IMR-90 (cell line): ENCODE data around the gene OVCH1. TPM values are rescaled to one million over a fixed set of nuclear protein-coding genes. Genes with fewer than 3 reads are reported as not detected.

Source experiments
- ATAC-seq: fragments of 200-7000 bp; cut with Tn5 transposase; 2 replicates; pipeline ENCODE4 v1.9.1; 2020; ENCODE audit warnings: low read depth, mild to moderate bottlenecking, moderate library complexity
- BruUV-seq: library from RNA; stranded (reverse); fragments of 400-500 nt; replicated peaks from 2 replicates; lab custom pipeline; 2021; lab: Mats Ljungman, UMichigan
- CTCF ChIA-PET: fragments of 300-600 bp; formaldehyde crosslinking; extraction: SDS; loops from one replicate; lab custom pipeline; 2021; ENCODE audit warnings: antibody characterized with exemption; lab: Yijun Ruan, JAX
- POLR2A ChIA-PET: fragments of 300-600 bp; sonication (Branson Sonifier 250); formaldehyde crosslinking; loops from one replicate; lab custom pipeline; 2022; ENCODE audit warnings: antibody characterized with exemption; ENCODE audit not compliant: unreplicated experiment; lab: Charles Lee
- DNase-seq: peaks from one replicate; pipeline ENCODE4 v3.0.0; 2013
- H2AFZ ChIP-seq: replicated peaks from 2 replicates; pipeline ENCODE3; 2013; ENCODE audit warnings: low read length, mild to moderate bottlenecking; ENCODE audit not compliant: poor library complexity
- H2AK5ac ChIP-seq: 2 replicates; pipeline ENCODE4 v1.6.1; 2013; ENCODE audit warnings: low read depth, low read length, inconsistent platforms
- H2AK9ac ChIP-seq: replicated peaks from 2 replicates; pipeline ENCODE3; 2013; ENCODE audit warnings: mild to moderate bottlenecking, low read depth, low read length, moderate library complexity; ENCODE audit not compliant: poor library complexity
- H2BK120ac ChIP-seq: 2 replicates; pipeline ENCODE4 v1.6.1; 2013; ENCODE audit warnings: low read depth, low read length, inconsistent platforms
- H2BK15ac ChIP-seq: 3 replicates; pipeline ENCODE4 v1.6.1; 2013; ENCODE audit warnings: low read depth, low read length, inconsistent platforms
- H2BK20ac ChIP-seq: 2 replicates; pipeline ENCODE4 v1.6.1; 2013; ENCODE audit warnings: low read depth, mild to moderate bottlenecking, inconsistent platforms, low read length, moderate library complexity
- H2BK5ac ChIP-seq: 2 replicates; pipeline ENCODE4 v1.6.1; 2013; ENCODE audit warnings: mild to moderate bottlenecking, low read depth, low read length, inconsistent platforms; ENCODE audit not compliant: poor library complexity, severe bottlenecking
- H3K14ac ChIP-seq: replicated peaks from 2 replicates; pipeline ENCODE4 v1.6.1; 2013; ENCODE audit warnings: low read depth, low read length, inconsistent platforms
- H3K18ac ChIP-seq: 2 replicates; pipeline ENCODE4 v1.6.1; 2013; ENCODE audit warnings: low read depth, low read length, control low read depth
- H3K23ac ChIP-seq: 2 replicates; pipeline ENCODE4 v1.6.1; 2013; ENCODE audit warnings: low read depth, low read length, inconsistent platforms
- H3K27ac ChIP-seq: 2 replicates; pipeline ENCODE4 v1.5.1; 2013; ENCODE audit warnings: mild to moderate bottlenecking, control low read depth, low read length; ENCODE audit not compliant: insufficient read depth
- H3K27me3 ChIP-seq: 2 replicates; pipeline ENCODE4 v1.6.1; 2013; ENCODE audit warnings: low read length; ENCODE audit not compliant: control insufficient read depth, insufficient read depth
- H3K36me3 ChIP-seq: 2 replicates; pipeline ENCODE4 v1.6.1; 2013; ENCODE audit warnings: low read length, mixed read lengths; ENCODE audit not compliant: control insufficient read depth, insufficient read depth
- H3K4ac ChIP-seq: 2 replicates; pipeline ENCODE4 v1.6.1; 2013; ENCODE audit warnings: low read depth, low read length, inconsistent platforms
- H3K4me1 ChIP-seq: 2 replicates; pipeline ENCODE4 v1.6.1; 2013; ENCODE audit warnings: low read length, mixed read lengths; ENCODE audit not compliant: control insufficient read depth, insufficient read depth
- H3K4me2 ChIP-seq: 2 replicates; pipeline ENCODE4 v1.6.1; 2013; ENCODE audit warnings: low read depth, mild to moderate bottlenecking, control low read depth, low read length, moderate library complexity
- H3K4me3 ChIP-seq: 2 replicates; pipeline ENCODE4 v1.5.1; 2013; ENCODE audit warnings: low read depth, mild to moderate bottlenecking, control low read depth, low read length, moderate library complexity; ENCODE audit not compliant: insufficient read depth
- H3K56ac ChIP-seq: 2 replicates; pipeline ENCODE4 v1.6.1; 2013; ENCODE audit warnings: low read length, inconsistent platforms; ENCODE audit not compliant: insufficient read depth; ENCODE audit errors: extremely low read depth
- H3K79me1 ChIP-seq, 2 experiments: 2 replicates each; pipeline ENCODE4 v1.6.1; 2013; ENCODE audit warnings: low read length in 2 of 2, inconsistent platforms in 1 of 2, low read depth in 1 of 2
- H3K9ac ChIP-seq: 2 replicates; pipeline ENCODE4 v1.6.1; 2013; ENCODE audit warnings: low read depth, low read length, control low read depth
- H3K9me1 ChIP-seq: 2 replicates; pipeline ENCODE4 v1.6.1; 2013; ENCODE audit warnings: low read length, inconsistent platforms; ENCODE audit not compliant: insufficient read depth
- H3K9me3 ChIP-seq: 2 replicates; pipeline ENCODE4 v1.6.1; 2013; ENCODE audit warnings: low read length; ENCODE audit not compliant: control insufficient read depth, insufficient read depth
- H4K20me1 ChIP-seq: 2 replicates; pipeline ENCODE4 v1.6.1; 2013; ENCODE audit warnings: low read length, inconsistent platforms; ENCODE audit not compliant: insufficient read depth
- H4K5ac ChIP-seq: 2 replicates; pipeline ENCODE4 v1.6.1; 2013; ENCODE audit warnings: mild to moderate bottlenecking, low read depth, low read length, control low read depth
- H4K8ac ChIP-seq, 2 experiments: 2 replicates each; pipeline ENCODE4 v1.6.1; 2013; ENCODE audit warnings: low read depth in 2 of 2, low read length in 2 of 2, control low read depth in 1 of 2, inconsistent platforms in 1 of 2
- H4K91ac ChIP-seq: 2 replicates; pipeline ENCODE4 v1.6.1; 2013; ENCODE audit warnings: low read depth, low read length, inconsistent platforms; ENCODE audit not compliant: insufficient read depth
- BHLHE40 ChIP-seq: fragments of 150-350 bp; IDR thresholded peaks from 2 replicates; pipeline ENCODE4 v1.6.1; 2016; ENCODE audit warnings: mild to moderate bottlenecking, low read depth, low read length
- CEBPB ChIP-seq: IDR thresholded peaks from 2 replicates; pipeline ENCODE4 v1.6.1; 2012; ENCODE audit warnings: low read depth, low read length, improper control_type of control experiment
- CHD1 ChIP-seq: IDR thresholded peaks from 2 replicates; pipeline ENCODE4 v1.6.1; 2012; ENCODE audit warnings: low read depth, low read length, improper control_type of control experiment
- CTCF ChIP-seq: conservative IDR thresholded peaks from 2 replicates; pipeline ENCODE4 v1.5.1; 2012; ENCODE audit warnings: mild to moderate bottlenecking, low read depth, low read length, improper control_type of control experiment
- ELK1 ChIP-seq: fragments of 150-350 bp; IDR thresholded peaks from 2 replicates; pipeline ENCODE4 v1.6.1; 2016; ENCODE audit warnings: low read depth, mild to moderate bottlenecking, low read length, moderate library complexity, borderline replicate concordance
- FOS ChIP-seq: fragments of 150-350 bp; IDR thresholded peaks from 2 replicates; pipeline ENCODE4 v1.6.1; 2016; ENCODE audit warnings: low read depth, low read length
- MAFK ChIP-seq: IDR thresholded peaks from 2 replicates; pipeline ENCODE4 v1.6.1; 2012; ENCODE audit warnings: low read depth, low read length, improper control_type of control experiment
- MXI1 ChIP-seq: IDR thresholded peaks from 2 replicates; pipeline ENCODE4 v1.6.1; 2012; ENCODE audit warnings: low read depth, mild to moderate bottlenecking, low read length, moderate library complexity, borderline replicate concordance
- NFE2L2 ChIP-seq: fragments of 150-350 bp; IDR thresholded peaks from 2 replicates; pipeline ENCODE4 v1.6.1; 2016; ENCODE audit warnings: low read depth, mild to moderate bottlenecking, low read length
- POLR2A ChIP-seq: IDR thresholded peaks from 2 replicates; pipeline ENCODE4 v1.6.1; 2012; ENCODE audit warnings: mild to moderate bottlenecking, low read depth, low read length
- RAD21 ChIP-seq: IDR thresholded peaks from 2 replicates; pipeline ENCODE4 v1.6.1; 2012; ENCODE audit warnings: low read length, improper control_type of control experiment
- RCOR1 ChIP-seq: IDR thresholded peaks from 2 replicates; pipeline ENCODE4 v1.6.1; 2012; ENCODE audit warnings: mild to moderate bottlenecking, low read length, improper control_type of control experiment; ENCODE audit not compliant: insufficient replicate concordance
- RFX5 ChIP-seq: IDR thresholded peaks from 2 replicates; pipeline ENCODE4 v1.8.0; 2012; ENCODE audit warnings: low read depth, mild to moderate bottlenecking, low read length, moderate library complexity
- SMC3 ChIP-seq: fragments of 150-350 bp; IDR thresholded peaks from 2 replicates; pipeline ENCODE4 v1.6.1; 2016; ENCODE audit warnings: low read depth, mild to moderate bottlenecking, antibody characterized with exemption, low read length, moderate library complexity
- USF2 ChIP-seq: fragments of 150-350 bp; IDR thresholded peaks from 2 replicates; pipeline ENCODE4 v1.6.1; 2017; ENCODE audit warnings: mild to moderate bottlenecking, antibody characterized with exemption, low read length, low read depth
- WGBS, 2 experiments: methylation state at CpG; one replicate each; pipeline versions ENCODE4 v1.1.5 to v1.1.7; 2013; ENCODE audit warnings: missing lambda C conversion rate in 2 of 2; ENCODE audit not compliant: insufficient read length in 1 of 2; ENCODE audit errors: extremely low coverage in 2 of 2; 5-methylcytosine and 5-hydroxymethylcytosine counted together
- dilution Hi-C: fragments of 300-500 bp; cut with HindIII; formaldehyde crosslinking; loops from one replicate; pipeline ENCODE4 v1.14.3; 2018; ENCODE audit warnings: low sequenced_read_pairs; ENCODE audit not compliant: unreplicated experiment
- in situ Hi-C: fragments of 300-500 bp; cut with MboI; formaldehyde crosslinking; loops from 3 replicates; pipeline ENCODE4 v1.14.3; 2019; ENCODE audit warnings: low sequenced_read_pairs, inconsistent platforms, mixed read lengths
- intact Hi-C: fragments of 100-400 bp; cut with micrococcal nuclease; formaldehyde crosslinking; loops from 2 replicates; pipeline ENCODE4 v1.10.0; 2022
- polyA plus RNA-seq, 3 experiments: library from polyadenylated mRNA; depleted of rRNA; stranded (reverse); fragments of >200 nt; gene quantifications; 2 replicates each; pipeline ENCODE4 v1.2.3, GENCODE V29; 2012; ENCODE audit warnings: low replicate concordance in 1 of 3
- total RNA-seq: library from RNA; depleted of rRNA; stranded (reverse); fragments of >200 nt; gene quantifications from 2 replicates; pipeline ENCODE4 v1.2.3, GENCODE V29; 2012

OVCH1 gene
- total and polyA plus RNA-seq, 2 of the 4 experiments (the other 2 are of a cell fraction): 0.05 to 0.18 TPM

- no TSS peak for BruUV-seq
- intact Hi-C loops: no loop called here
- H3K23ac ChIP-seq: 0 out of 2 replicates have a peak overlapping the region, but pooled peaks have one; percentile 62
- H2BK15ac ChIP-seq: no peak overlapping the region
- peak overlapping the region; percentile 27; the same call in 1 of the 2 replicates for H4K91ac ChIP-seq
- H3K79me1 ChIP-seq: peaks cover 0 to 3% of the 10 kb centered on the region in 2 experiments; a peak in 2 of 4 replicates
- H3K9ac ChIP-seq: no peak overlapping the region
- H3K56ac ChIP-seq: no peak overlapping the region
- H3K4me1 ChIP-seq: peaks cover 7% of the 10 kb centered on the region
- no peaks in the 10 kb centered on the region for H3K9me3 ChIP-seq
- WGBS, 2 experiments: no CpG with 5 or more reads among the region's 4 CpGs
- H4K8ac ChIP-seq: peak overlapping the region in 1 of 2 experiments; percentile 54; a peak in 1 of 4 replicates
- no peak overlapping the region for H3K4me3 ChIP-seq
- peak overlapping the region; percentile 46; the same call in 1 of the 2 replicates for H3K18ac ChIP-seq
- H3K9me1 ChIP-seq: peaks cover 5% of the 10 kb centered on the region; the same call in 1 of the 2 replicates
- ATAC-seq (no peak), DNase-seq (no peak)
- H3K4ac ChIP-seq: 0 out of 2 replicates have a peak overlapping the region, but pooled peaks have one; percentile 42
- in situ Hi-C loops: no loop called here
- no peaks in the 10 kb centered on the region for H4K20me1 ChIP-seq
- H3K27ac ChIP-seq: no peak overlapping the region
- H2BK20ac ChIP-seq: no peak overlapping the region
- H4K5ac ChIP-seq: no peak overlapping the region; the same call in 1 of the 2 replicates
- H2AK9ac ChIP-seq: no peak overlapping the region
- H3K36me3 ChIP-seq: peaks cover 2% of the 10 kb centered on the region; the same call in 1 of the 2 replicates
- no peak overlapping the region for H3K4me2 ChIP-seq
- peak overlapping the region; percentile 61 for H2BK120ac ChIP-seq
- no peak overlapping the region for H2BK5ac ChIP-seq
- POLR2A ChIA-PET: no interaction called here
- no peak overlapping the region for H2AFZ ChIP-seq
- 0 out of 2 replicates have a peak overlapping the region, but pooled peaks have one; percentile 54 for H3K14ac ChIP-seq
- H2AK5ac ChIP-seq: peak overlapping the region; percentile 61; the same call in 1 of the 2 replicates
- dilution Hi-C loops: no loop called here
- CTCF ChIA-PET: interaction anchor here (2.2 kb wide), 1 partner anchor 11 kb away, joined by 12 read pairs; no protein-coding TSS in a partner anchor
- H3K27me3 ChIP-seq: no peaks in the 10 kb centered on the region
- no peak for TF ChIP-seq CEBPB
- no peak for TF ChIP-seq CHD1
- no peak for TF ChIP-seq ELK1
- TF ChIP-seq POLR2A: no peak
- TF ChIP-seq CTCF: no peak
- TF ChIP-seq RAD21: no peak
- TF ChIP-seq MXI1: no peak
- TF ChIP-seq NFE2L2: no peak
- no peak for TF ChIP-seq USF2
- no peak for TF ChIP-seq RCOR1
- TF ChIP-seq FOS: no peak
- no peak for TF ChIP-seq BHLHE40
- no peak for TF ChIP-seq MAFK
- no peak for TF ChIP-seq SMC3
- no peak for TF ChIP-seq RFX5
Measured at GRCh38 chr12:29533815-29534489, 36.5 kb upstream of the OVCH1 start.
